GM15510 (cell line): ENCODE data around the gene RIC1.

Experiments used
- POLR2A ChIP-seq: IDR thresholded peaks from 3 replicates; pipeline ENCODE4 v1.6.1; 2011; ENCODE audit warnings: borderline replicate concordance; ENCODE audit not compliant: insufficient read length; ENCODE audit errors: extremely low read depth

The RIC1 gene

GRCh38 chr9:5639816-5640215 lies 10.9 kb downstream of the RIC1 start:
- TF ChIP-seq POLR2A = no peak

DNA sequence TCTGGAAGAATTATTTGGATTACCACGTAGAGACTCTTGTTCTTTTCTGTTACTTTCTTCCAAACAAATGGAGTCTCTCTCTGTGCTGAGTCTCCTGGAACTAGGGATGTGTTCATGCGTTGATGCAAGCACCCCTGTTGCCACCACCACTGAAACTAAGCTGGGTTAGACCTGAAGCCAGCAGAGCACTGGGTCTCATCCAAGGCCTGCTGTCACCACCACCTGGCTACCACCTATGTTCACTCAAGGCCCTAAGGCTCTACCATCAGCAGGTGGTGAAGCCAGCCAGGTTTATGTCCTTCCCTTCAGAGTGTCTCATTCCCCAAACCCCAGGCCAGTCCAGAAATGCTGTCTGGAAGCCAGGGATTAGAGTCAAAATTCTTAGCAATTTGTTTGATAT lies 13.3 kb downstream of the RIC1 start:
- no peak for TF ChIP-seq POLR2A

GRCh38 chr9:5643005-5643624 lies 14.2 kb downstream of the RIC1 start:
- TF ChIP-seq POLR2A = no peak

DNA sequence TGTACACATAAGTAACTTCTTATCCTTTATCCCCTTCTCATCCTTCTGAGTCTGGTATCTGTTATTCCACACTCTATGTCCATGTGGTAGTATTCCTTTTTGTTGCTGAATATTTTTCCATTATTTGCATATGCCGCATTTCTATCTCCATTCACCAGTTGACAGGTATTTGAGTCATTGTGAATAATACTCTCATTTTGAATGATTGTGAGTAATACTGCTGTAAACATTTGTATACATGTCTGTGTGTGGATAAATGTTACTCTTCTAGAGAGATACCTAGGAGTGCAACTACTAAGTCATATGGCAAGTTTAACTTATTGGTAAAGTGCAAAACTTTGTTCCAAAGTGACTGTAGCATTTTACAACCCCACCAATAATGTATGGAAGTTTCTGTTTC lies 15.6 kb downstream of the RIC1 start:
- no peak for TF ChIP-seq POLR2A

GRCh38 chr9:5646116-5646515 lies 17.2 kb downstream of the RIC1 start:
- TF ChIP-seq POLR2A = no peak

GRCh38 chr9:5650356-5651105 lies 21.6 kb downstream of the RIC1 start:
- no peak for TF ChIP-seq POLR2A

- no peak for TF ChIP-seq POLR2A
Observed at GRCh38 chr9:5651246-5651645, 22.3 kb downstream of the RIC1 start.

GRCh38 chr9:5652821-5653220 lies 23.9 kb downstream of the RIC1 start:
- no peak for TF ChIP-seq POLR2A

DNA sequence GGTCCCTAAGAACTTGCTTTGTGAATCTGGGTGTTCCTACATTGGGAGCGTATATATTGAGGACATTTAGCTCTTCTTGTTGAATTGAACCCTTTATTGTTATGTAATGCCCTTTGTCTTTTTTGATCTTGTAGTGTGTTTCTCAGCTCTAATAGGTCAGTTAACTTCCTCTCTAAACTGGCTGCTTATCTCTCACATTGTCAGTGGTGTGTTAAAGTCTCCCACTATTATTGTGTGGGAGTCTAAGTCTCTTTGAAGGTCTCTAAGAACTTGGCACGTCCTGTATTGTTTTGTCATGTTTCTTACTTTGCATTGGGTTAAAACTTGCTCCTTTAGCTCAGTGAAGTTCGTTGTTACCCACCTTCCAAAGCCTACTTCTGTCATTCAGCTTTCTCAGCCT lies 36.2 kb downstream of the RIC1 start:
- TF ChIP-seq POLR2A = no peak

- no peak for TF ChIP-seq POLR2A
Observed at GRCh38 chr9:5667391-5667790, 38.5 kb downstream of the RIC1 start.

DNA sequence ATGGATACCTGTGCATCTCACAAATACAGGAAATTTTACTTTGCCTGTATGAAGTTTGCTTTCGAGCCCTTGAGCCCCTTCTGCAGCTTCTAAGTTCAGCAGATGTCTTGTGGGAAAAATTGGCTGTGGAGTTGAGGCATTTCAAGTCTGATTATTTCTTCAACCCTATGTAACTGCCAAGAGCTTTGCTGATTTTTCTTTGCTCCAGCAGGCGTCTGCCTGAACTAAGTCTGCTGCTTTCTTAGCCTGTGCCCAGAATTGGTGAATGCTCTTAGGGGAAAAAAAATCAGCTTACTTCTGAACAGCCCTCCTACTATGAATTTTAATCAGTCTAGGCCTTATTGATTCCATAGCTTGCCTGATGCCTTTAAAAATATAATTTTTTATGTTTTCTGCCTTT lies 41.2 kb downstream of the RIC1 start:
- no peak for TF ChIP-seq POLR2A

DNA sequence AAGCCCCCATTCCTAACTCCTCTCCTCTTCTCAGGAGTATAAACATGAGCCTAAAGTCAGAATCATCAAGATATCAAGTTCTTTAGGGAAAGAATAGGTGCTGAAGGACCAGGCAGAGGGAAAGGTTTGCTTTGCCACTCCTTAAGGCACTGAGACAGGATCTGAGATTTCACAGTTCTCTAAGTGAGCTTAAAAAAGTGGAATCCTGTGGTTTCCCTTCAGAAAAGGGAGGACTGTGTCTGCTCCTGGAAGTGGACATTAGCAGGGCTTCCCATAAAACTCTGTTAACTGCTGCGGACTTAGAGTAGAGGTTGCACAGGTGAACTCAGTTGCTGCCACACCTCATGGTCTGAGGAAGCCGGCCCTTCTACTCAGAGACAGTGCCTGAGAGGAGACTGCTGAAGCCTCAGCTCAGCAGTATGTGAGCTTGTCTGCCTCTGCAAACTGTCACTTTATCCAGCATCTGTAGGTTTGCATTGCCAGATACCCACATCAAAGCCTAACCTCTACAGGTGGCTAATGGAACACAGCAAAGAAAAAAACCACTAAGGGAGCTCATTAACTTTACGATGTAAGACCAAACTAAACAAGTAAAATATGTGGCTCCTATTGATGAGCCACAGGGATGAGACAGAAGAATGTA lies 42.9 kb downstream of the RIC1 start:
- TF ChIP-seq POLR2A = no peak

- TF ChIP-seq POLR2A = no peak
Observed at GRCh38 chr9:5684101-5684500, 55.2 kb downstream of the RIC1 start.

DNA sequence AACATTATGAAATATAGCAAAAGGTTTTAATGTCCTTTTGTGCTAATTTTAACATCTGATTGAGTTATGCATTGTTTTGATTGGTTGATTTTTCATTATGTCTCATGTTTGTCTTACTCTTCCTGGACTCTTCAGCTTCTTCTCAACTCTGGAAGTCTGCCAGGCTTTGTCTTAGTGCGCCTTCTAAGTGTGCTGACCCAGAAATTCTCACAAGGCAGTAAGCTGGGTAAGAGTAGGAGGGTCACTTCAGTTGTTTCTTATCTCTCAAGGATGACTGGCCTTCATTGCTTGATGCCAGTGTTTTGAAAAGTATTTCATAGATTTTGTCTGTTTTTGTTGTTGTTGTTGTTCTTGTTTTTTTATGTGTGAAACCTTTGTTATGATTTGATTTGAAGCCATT lies 59.2 kb downstream of the RIC1 start:
- no peak for TF ChIP-seq POLR2A

- TF ChIP-seq POLR2A = no peak
Observed at GRCh38 chr9:5690278-5690677, 61.4 kb downstream of the RIC1 start.

DNA sequence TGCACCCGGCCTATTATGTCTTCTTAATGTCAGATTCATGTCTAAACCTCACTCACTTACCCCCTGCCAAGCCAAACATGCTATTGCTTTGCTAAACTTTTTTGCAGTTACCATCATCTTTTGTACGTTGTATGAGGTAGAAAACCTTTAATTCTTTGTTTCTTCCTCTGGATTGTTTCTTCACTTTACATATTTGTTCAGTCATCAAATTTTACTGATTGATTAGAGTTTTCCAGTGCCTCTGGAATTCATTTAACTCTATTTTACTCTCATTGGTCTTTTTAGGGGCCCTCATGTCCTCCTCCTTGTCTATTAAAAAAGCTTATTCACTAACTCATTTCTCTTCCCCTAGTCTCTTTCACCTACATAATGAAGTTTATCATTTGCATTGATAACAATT lies 67.0 kb downstream of the RIC1 start:
- no peak for TF ChIP-seq POLR2A
